Measurements from ENCODE around the gene ESCO1.
"Not testable (repeated sequence)": the region's sequence is repeated elsewhere in the genome, so short reads cannot be mapped to it uniquely, and the experiment has no call there.

The ESCO1 gene

GRCh38 chr18:21600526-21601410 is at the start of gene ESCO1:
Gene ESCO1 (minus strand): TSS chr18:21600704. CDS start chr18:21574843, 25,861 bp downstream.
- in situ Hi-C loops (cut with HindIII; ENCODE audit: low sequenced_read_pairs), result no loop called here

- in situ Hi-C loops (cut with HindIII; ENCODE audit: low sequenced_read_pairs), result not testable (repeated sequence)
Observed at GRCh38 chr18:21640375-21640774, 39.9 kb upstream of the ESCO1 start.

GRCh38 chr18:21638822-21639221 is 38.3 kb upstream of the ESCO1 start:
- in situ Hi-C loops (cut with HindIII; ENCODE audit: low sequenced_read_pairs), result no loop called here

GRCh38 chr18:21636769-21637168 is 36.3 kb upstream of the ESCO1 start:
- in situ Hi-C loops (cut with HindIII; ENCODE audit: low sequenced_read_pairs), result no loop called here

- in situ Hi-C loops (cut with HindIII; ENCODE audit: low sequenced_read_pairs), result no loop called here
Observed at GRCh38 chr18:21634588-21635199, 34.2 kb upstream of the ESCO1 start.

GRCh38 chr18:21632393-21632792 is 31.9 kb upstream of the ESCO1 start:
- in situ Hi-C loops (cut with HindIII; ENCODE audit: low sequenced_read_pairs), result no loop called here

- in situ Hi-C loops (cut with HindIII; ENCODE audit: low sequenced_read_pairs), result no loop called here
Observed at GRCh38 chr18:21629089-21629832, 28.8 kb upstream of the ESCO1 start.

- in situ Hi-C loops (cut with HindIII; ENCODE audit: low sequenced_read_pairs), result not testable (repeated sequence)
Observed at GRCh38 chr18:21621640-21622039, 21.1 kb upstream of the ESCO1 start.

- in situ Hi-C loops (cut with HindIII; ENCODE audit: low sequenced_read_pairs), result no loop called here
Observed at GRCh38 chr18:21612125-21613039, 11.9 kb upstream of the ESCO1 start, which contains the start of gene SNRPD1. Gene SNRPD1 (plus strand): TSS chr18:21612314. CDS start chr18:21612430, 116 bp downstream.

- in situ Hi-C loops (cut with HindIII; ENCODE audit: low sequenced_read_pairs), result not testable (repeated sequence)
Observed at GRCh38 chr18:21611401-21612124, 11.1 kb upstream of the ESCO1 start.

- in situ Hi-C loops (cut with HindIII; ENCODE audit: low sequenced_read_pairs), result no loop called here
Observed at GRCh38 chr18:21605213-21605612, 4.7 kb upstream of the ESCO1 start.

GRCh38 chr18:21604671-21605070 is 4.2 kb upstream of the ESCO1 start:
- in situ Hi-C loops (cut with HindIII; ENCODE audit: low sequenced_read_pairs), result no loop called here

- in situ Hi-C loops (cut with HindIII; ENCODE audit: low sequenced_read_pairs), result no loop called here
Observed at GRCh38 chr18:21602299-21602587, 1.7 kb upstream of the ESCO1 start.

- in situ Hi-C loops (cut with HindIII; ENCODE audit: low sequenced_read_pairs), result no loop called here
Observed at GRCh38 chr18:21599585-21600525, 649 bp downstream of the ESCO1 start.

GRCh38 chr18:21598726-21599584 is 1.5 kb downstream of the ESCO1 start:
- in situ Hi-C loops (cut with HindIII; ENCODE audit: low sequenced_read_pairs), result no loop called here

GRCh38 chr18:21597620-21598019 is 2.9 kb downstream of the ESCO1 start:
- in situ Hi-C loops (cut with HindIII; ENCODE audit: low sequenced_read_pairs), result no loop called here

GRCh38 chr18:21593540-21594257 is 6.8 kb downstream of the ESCO1 start:
- in situ Hi-C loops (cut with HindIII; ENCODE audit: low sequenced_read_pairs), result no loop called here

Data from DLD1 (cell line).